Activated gamma-delta T cell (primary cell): ENCODE measurements around the gene SYT7.

Experiments used
- DNase-seq: peaks from one replicate; lab custom pipeline; 2025; lab: John Stamatoyannopoulos, UW

SYT7 gene

GRCh38 chr11:61585115-61585514 is 4.2 kb upstream of the SYT7 start:
- no peak for DNase-seq

GRCh38 chr11:61581931-61582330 is 1.1 kb upstream of the SYT7 start:
- no peak for DNase-seq

GRCh38 chr11:61580271-61580888 is 496 bp downstream of the SYT7 start:
- no peak for DNase-seq

GRCh38 chr11:61579676-61580270 is 1.1 kb downstream of the SYT7 start:
- no peak for DNase-seq

GRCh38 chr11:61578819-61579675 is 1.8 kb downstream of the SYT7 start:
- DNase-seq: no peak

GRCh38 chr11:61577383-61578118 is 3.3 kb downstream of the SYT7 start:
- DNase-seq: no peak

GRCh38 chr11:61575886-61576861 is 4.7 kb downstream of the SYT7 start:
- DNase-seq: no peak

GRCh38 chr11:61574611-61575010 is 6.3 kb downstream of the SYT7 start:
- DNase-seq: no peak

- DNase-seq: no peak
Observed at GRCh38 chr11:61572913-61573312, 8.0 kb downstream of the SYT7 start.

- DNase-seq: no peak
Observed at GRCh38 chr11:61571869-61572268, 9.0 kb downstream of the SYT7 start.

GRCh38 chr11:61571337-61571736 is 9.5 kb downstream of the SYT7 start:
- no peak for DNase-seq

- DNase-seq: no peak
Observed at GRCh38 chr11:61569701-61570100, 11.2 kb downstream of the SYT7 start.

GRCh38 chr11:61569018-61569417 is 11.9 kb downstream of the SYT7 start:
- no peak for DNase-seq

GRCh38 chr11:61567286-61568061 is 13.4 kb downstream of the SYT7 start:
- DNase-seq: no peak

GRCh38 chr11:61564936-61565696 is 15.8 kb downstream of the SYT7 start:
- DNase-seq: no peak

- DNase-seq: no peak
Observed at GRCh38 chr11:61560751-61561150, 20.1 kb downstream of the SYT7 start.

GRCh38 chr11:61556621-61557020 is 24.3 kb downstream of the SYT7 start:
- no peak for DNase-seq

- DNase-seq: no peak
Observed at GRCh38 chr11:61555978-61556377, 24.9 kb downstream of the SYT7 start.
